Measurements from ENCODE around the gene RAB3D. TPM values are rescaled to one million over a fixed set of nuclear protein-coding genes. Genes with fewer than 3 reads are reported as not detected.

RAB3D gene
- total and polyA plus RNA-seq, 7 experiments from 2014 or later = 1.4 to 38.2 (median 8.0) TPM

- CTCF ChIA-PET = interaction anchor here (0.6 kb wide), 1 partner anchor 155 kb away, joined by 5 read pairs; no protein-coding TSS in a partner anchor
- ATAC-seq = no peak
- intact Hi-C loops (cut with micrococcal nuclease) = no loop called here
These were observed 43.7 kb downstream of the RAB3D start, which contains the start of gene TSPAN16 for GRCh38 chr19:11295665-11296245. Gene TSPAN16, plus strand, starts transcription at chr19:11296160. Its CDS starts 138 bp downstream, at chr19:11296298.

GRCh38 chr19:11295180-11295579 is 44.3 kb downstream of the RAB3D start:
- Mint-ChIP-seq H3K27me3 (peaks cover 0 to 62% (median 13%) of the 10 kb centered on the region in 5 donors), H3K9me3 (no peaks in the 10 kb centered on the region), H3K27ac (no peak overlapping the region), H3K4me3 (no peak overlapping the region), H3K36me3 (no peaks in the 10 kb centered on the region), H3K4me1 (peaks cover 8 to 11% (median 9%) of the 10 kb centered on the region in 7 donors)
- no peak overlapping the region for H3K27ac ChIP-seq (ENCODE audit: low read depth, low read length)
- DNase-seq (no peak), ATAC-seq (no peak)
- peaks cover 0 to 4% of the 10 kb centered on the region in 2 donors for H3K4me1 ChIP-seq (ENCODE audit: control insufficient read depth in 2 of 2, insufficient read depth in 2 of 2, low read length in 2 of 2)
- H3K4me3 ChIP-seq (ENCODE audit: low read length) = no peak overlapping the region
- H3K9me3 ChIP-seq (ENCODE audit: control insufficient read depth in 2 of 3, low read length in 3 of 3) = no peaks in the 10 kb centered on the region
- H3K36me3 ChIP-seq (ENCODE audit: control insufficient read depth in 2 of 3, insufficient read depth in 3 of 3, low read length in 3 of 3) = no peaks in the 10 kb centered on the region
- intact Hi-C loops (cut with micrococcal nuclease) = no loop called here
- CTCF ChIA-PET = no interaction called here
- POLR2A ChIA-PET = no interaction called here
- no peaks in the 10 kb centered on the region for H3K27me3 ChIP-seq (ENCODE audit: control insufficient read depth in 2 of 2, insufficient read depth in 2 of 2, low read length in 2 of 2)

More at GRCh38 chr19:11295665-11296245, 43.7 kb downstream of the RAB3D start, which contains the start of gene TSPAN16:
- Histone ChIP-seq H3K4me3 (ENCODE audit: low read length) (no peak within 1 kb of the TSS), H3K36me3 (ENCODE audit: control insufficient read depth in 2 of 3, insufficient read depth in 3 of 3, low read length in 3 of 3) (no peaks in the 10 kb centered on the region), H3K27me3 (ENCODE audit: control insufficient read depth in 2 of 2, insufficient read depth in 2 of 2, low read length in 2 of 2) (no peaks in the 10 kb centered on the region), H3K27ac (ENCODE audit: low read depth, low read length) (no peak within 1 kb of the TSS), H3K9me3 (ENCODE audit: control insufficient read depth in 2 of 3, low read length in 3 of 3) (no peaks in the 10 kb centered on the region), H3K4me1 (ENCODE audit: control insufficient read depth in 2 of 2, insufficient read depth in 2 of 2, low read length in 2 of 2) (peaks cover 0 to 4% of the 10 kb centered on the region in 2 donors)
- Mint-ChIP-seq H3K27ac (no peak within 1 kb of the TSS), H3K4me1 (peaks cover 8 to 11% (median 9%) of the 10 kb centered on the region in 7 donors), H3K36me3 (no peaks in the 10 kb centered on the region), H3K27me3 (peaks cover 0 to 62% (median 16%) of the 10 kb centered on the region in 5 donors), H3K4me3 (no peak within 1 kb of the TSS), H3K9me3 (no peaks in the 10 kb centered on the region)
- DNase-seq = no peak
- POLR2A ChIA-PET = no interaction called here

- H3K9me3 Mint-ChIP-seq = no peaks in the 10 kb centered on the region
- Histone ChIP-seq H3K27ac (ENCODE audit: low read depth, low read length) (no peak overlapping the region), H3K4me3 (ENCODE audit: low read length) (no peak overlapping the region), H3K36me3 (ENCODE audit: control insufficient read depth in 2 of 3, insufficient read depth in 3 of 3, low read length in 3 of 3) (no peaks in the 10 kb centered on the region), H3K9me3 (ENCODE audit: control insufficient read depth in 2 of 3, low read length in 3 of 3) (no peaks in the 10 kb centered on the region), H3K4me1 (ENCODE audit: control insufficient read depth in 2 of 2, insufficient read depth in 2 of 2, low read length in 2 of 2) (peaks cover 0 to 4% of the 10 kb centered on the region in 2 donors), H3K27me3 (ENCODE audit: control insufficient read depth in 2 of 2, insufficient read depth in 2 of 2, low read length in 2 of 2) (no peaks in the 10 kb centered on the region)
- POLR2A ChIA-PET = interaction anchor here (0.6 kb wide), 1 partner anchor 1965 kb away, joined by 3 read pairs; no protein-coding TSS in a partner anchor
- CTCF ChIA-PET = interaction anchor here (0.9 to 1.0 kb wide), 2 partner anchors 189 to 192 kb away, joined by 3 to 5 read pairs; no protein-coding TSS in a partner anchor
- H3K27me3 Mint-ChIP-seq = peaks cover 5 to 69% (median 15%) of the 10 kb centered on the region in 5 donors
- no peaks in the 10 kb centered on the region for H3K36me3 Mint-ChIP-seq
- H3K27ac Mint-ChIP-seq = peak overlapping the region in 2 of 9 donors; percentile 31 to 80
- intact Hi-C loops (cut with micrococcal nuclease) = loop anchor here (1.0 to 5.0 kb wide), 3 partner anchors 87 to 189 kb away; partner anchors contain the start of gene ELAVL3 (in 1 of the 2)
- H3K4me1 Mint-ChIP-seq = peaks cover 8 to 11% (median 9%) of the 10 kb centered on the region in 7 donors
- DNase-seq (peak; percentile 55 to 88 (median 75)), ATAC-seq (peak; percentile 98)
- peak overlapping the region in 7 of 10 donors; percentile 13 to 69 (median 60) for H3K4me3 Mint-ChIP-seq
These were observed 45.7 kb downstream of the RAB3D start for GRCh38 chr19:11293433-11294389.

GRCh38 chr19:11291991-11292390 is 47.5 kb downstream of the RAB3D start:
- H3K27me3 ChIP-seq (ENCODE audit: control insufficient read depth in 2 of 2, insufficient read depth in 2 of 2, low read length in 2 of 2) = no peaks in the 10 kb centered on the region
- Mint-ChIP-seq H3K4me3 (no peak overlapping the region), H3K9me3 (no peaks in the 10 kb centered on the region), H3K27me3 (peaks cover 11 to 75% (median 21%) of the 10 kb centered on the region in 5 donors), H3K4me1 (peaks cover 8 to 12% (median 9%) of the 10 kb centered on the region in 7 donors), H3K27ac (no peak overlapping the region), H3K36me3 (no peaks in the 10 kb centered on the region)
- intact Hi-C loops (cut with micrococcal nuclease) = loop anchor here (2.0 to 5.0 kb wide), 2 partner anchors 89 to 190 kb away; partner anchors contain the start of gene ELAVL3 (in 1 of the 2)
- ChIA-PET POLR2A (no interaction called here), CTCF (no interaction called here)
- no peak overlapping the region for H3K4me3 ChIP-seq (ENCODE audit: low read length)
- DNase-seq (no peak), ATAC-seq (no peak)
- no peaks in the 10 kb centered on the region for H3K9me3 ChIP-seq (ENCODE audit: control insufficient read depth in 2 of 3, low read length in 3 of 3)
- no peak overlapping the region for H3K27ac ChIP-seq (ENCODE audit: low read depth, low read length)
- no peaks in the 10 kb centered on the region for H3K36me3 ChIP-seq (ENCODE audit: control insufficient read depth in 2 of 3, insufficient read depth in 3 of 3, low read length in 3 of 3)
- H3K4me1 ChIP-seq (ENCODE audit: control insufficient read depth in 2 of 2, insufficient read depth in 2 of 2, low read length in 2 of 2) = peaks cover 0 to 4% of the 10 kb centered on the region in 2 donors

- Mint-ChIP-seq H3K36me3 (no peaks in the 10 kb centered on the region), H3K27ac (no peak overlapping the region), H3K27me3 (peaks cover 12 to 77% (median 21%) of the 10 kb centered on the region in 5 donors), H3K4me1 (peaks cover 8 to 12% (median 9%) of the 10 kb centered on the region in 7 donors), H3K9me3 (no peaks in the 10 kb centered on the region), H3K4me3 (no peak overlapping the region)
- no peaks in the 10 kb centered on the region for H3K9me3 ChIP-seq (ENCODE audit: control insufficient read depth in 2 of 3, low read length in 3 of 3)
- DNase-seq (no peak), ATAC-seq (no peak)
- intact Hi-C loops (cut with micrococcal nuclease) = loop anchor here in 1 of 2 donors (5.0 kb wide), 1 partner anchor 191 kb away; the partner anchor contains the start of gene ELAVL3
- no peak overlapping the region for H3K27ac ChIP-seq (ENCODE audit: low read depth, low read length)
- ChIA-PET CTCF (interaction anchor here (0.7 kb wide), 1 partner anchor 34 kb away, joined by 5 read pairs; no protein-coding TSS in a partner anchor), POLR2A (no interaction called here)
- H3K4me1 ChIP-seq (ENCODE audit: control insufficient read depth in 2 of 2, insufficient read depth in 2 of 2, low read length in 2 of 2) = peaks cover 0 to 4% of the 10 kb centered on the region in 2 donors
- H3K4me3 ChIP-seq (ENCODE audit: low read length) = no peak overlapping the region
- no peaks in the 10 kb centered on the region for H3K36me3 ChIP-seq (ENCODE audit: control insufficient read depth in 2 of 3, insufficient read depth in 3 of 3, low read length in 3 of 3)
- no peaks in the 10 kb centered on the region for H3K27me3 ChIP-seq (ENCODE audit: control insufficient read depth in 2 of 2, insufficient read depth in 2 of 2, low read length in 2 of 2)
These were observed 48.0 kb downstream of the RAB3D start for GRCh38 chr19:11291415-11291814.

GRCh38 chr19:11290256-11290655 is 49.2 kb downstream of the RAB3D start:
- Mint-ChIP-seq H3K27me3 (peaks cover 12 to 70% (median 18%) of the 10 kb centered on the region in 5 donors), H3K4me1 (peaks cover 8 to 12% (median 9%) of the 10 kb centered on the region in 7 donors), H3K36me3 (no peaks in the 10 kb centered on the region), H3K4me3 (no peak overlapping the region), H3K27ac (no peak overlapping the region), H3K9me3 (no peaks in the 10 kb centered on the region)
- Histone ChIP-seq H3K27me3 (ENCODE audit: control insufficient read depth in 2 of 2, insufficient read depth in 2 of 2, low read length in 2 of 2) (no peaks in the 10 kb centered on the region), H3K4me3 (ENCODE audit: low read length) (no peak overlapping the region), H3K36me3 (ENCODE audit: control insufficient read depth in 2 of 3, insufficient read depth in 3 of 3, low read length in 3 of 3) (no peaks in the 10 kb centered on the region), H3K9me3 (ENCODE audit: control insufficient read depth in 2 of 3, low read length in 3 of 3) (no peaks in the 10 kb centered on the region), H3K27ac (ENCODE audit: low read depth, low read length) (no peak overlapping the region), H3K4me1 (ENCODE audit: control insufficient read depth in 2 of 2, insufficient read depth in 2 of 2, low read length in 2 of 2) (peaks cover 0 to 4% of the 10 kb centered on the region in 2 donors)
- ChIA-PET POLR2A (interaction anchor here (0.6 kb wide), 1 partner anchor 57 kb away, joined by 4 read pairs; no protein-coding TSS in a partner anchor), CTCF (no interaction called here)
- ATAC-seq (no peak), DNase-seq (no peak)
- intact Hi-C loops (cut with micrococcal nuclease) = loop anchor here in 1 of 2 donors (5.0 kb wide), 1 partner anchor 192 kb away; the partner anchor contains the start of gene ELAVL3

Data from naive thymus-derived CD4-positive, alpha-beta T cell (primary cell).